Measurements from ENCODE around the gene CDKN2B.

GRCh38 chr9:21982861-21983560 is 26.1 kb downstream of the CDKN2B start:
- no peak for TF ChIP-seq CTCF (IDR thresholded peaks at IDR 0.05)
- no peak for TF ChIP-seq POLR2A (IDR thresholded peaks at IDR 0.05)
